ENCODE results near the gene APRT. TPM values are rescaled to one million over a fixed set of nuclear protein-coding genes. Genes with fewer than 3 reads are reported as not detected.
"Not testable (repeated sequence)": the region's sequence is repeated elsewhere in the genome, so short reads cannot be mapped to it uniquely, and the experiment has no call there.

Gene APRT
- total RNA-seq, 1 donor from 2014 or later = 46.6 TPM

DNA sequence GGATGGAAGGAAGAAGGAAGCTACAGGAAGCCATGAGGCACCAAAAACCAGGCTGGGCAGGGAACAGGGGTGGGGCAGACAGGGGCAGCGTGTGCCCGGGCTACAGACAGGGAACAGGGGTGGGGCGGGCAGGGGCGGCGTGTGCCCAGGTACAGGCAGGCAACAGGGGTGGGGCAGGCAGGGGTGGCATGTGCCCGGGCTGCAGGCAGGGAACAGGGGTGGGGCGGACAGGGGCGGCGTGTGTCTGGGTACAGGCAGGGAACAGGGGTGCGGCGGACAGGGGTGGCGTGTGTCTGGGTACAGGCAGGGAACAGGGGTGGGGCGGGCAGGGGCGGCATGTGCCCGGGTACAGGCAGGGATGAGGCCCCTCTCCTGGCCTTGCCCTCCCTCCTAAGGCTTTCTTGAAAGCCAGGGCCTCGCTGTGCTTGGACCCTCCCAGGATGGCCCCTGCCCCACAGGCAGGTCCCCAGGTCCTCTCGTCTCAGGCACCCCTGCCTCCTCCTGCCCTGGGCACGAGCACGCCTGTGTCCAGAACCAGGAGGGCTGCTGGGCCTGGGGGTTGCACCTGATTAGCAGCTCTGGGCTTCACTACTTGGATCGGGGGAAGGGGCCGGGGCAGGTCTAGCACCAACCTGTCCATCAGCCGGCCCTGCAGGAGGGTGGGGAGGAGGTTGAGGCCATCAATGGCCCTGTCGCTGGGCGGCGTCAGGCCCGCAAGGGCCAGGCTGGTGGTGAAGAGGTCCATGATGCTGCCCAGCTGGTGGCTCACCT, 14.5 kb upstream of the APRT start:
- intact Hi-C loops (cut with DNase I) = no loop called here
- DNase-seq (ENCODE audit: low spot score) = no peak

- no peak for DNase-seq (ENCODE audit: low spot score)
- intact Hi-C loops (cut with DNase I) = no loop called here
These were observed 13.4 kb upstream of the APRT start for GRCh38 chr16:88825146-88825545.

GRCh38 chr16:88824256-88825077, 12.7 kb upstream of the APRT start:
- intact Hi-C loops (cut with DNase I) = no loop called here
- no peak for DNase-seq (ENCODE audit: low spot score)

GRCh38 chr16:88823646-88824045, 11.9 kb upstream of the APRT start:
- DNase-seq (ENCODE audit: low spot score); intact Hi-C loops (cut with DNase I): not testable (repeated sequence)

GRCh38 chr16:88822281-88823040, 10.7 kb upstream of the APRT start:
- intact Hi-C loops (cut with DNase I) = no loop called here
- DNase-seq (ENCODE audit: low spot score) = no peak

DNA sequence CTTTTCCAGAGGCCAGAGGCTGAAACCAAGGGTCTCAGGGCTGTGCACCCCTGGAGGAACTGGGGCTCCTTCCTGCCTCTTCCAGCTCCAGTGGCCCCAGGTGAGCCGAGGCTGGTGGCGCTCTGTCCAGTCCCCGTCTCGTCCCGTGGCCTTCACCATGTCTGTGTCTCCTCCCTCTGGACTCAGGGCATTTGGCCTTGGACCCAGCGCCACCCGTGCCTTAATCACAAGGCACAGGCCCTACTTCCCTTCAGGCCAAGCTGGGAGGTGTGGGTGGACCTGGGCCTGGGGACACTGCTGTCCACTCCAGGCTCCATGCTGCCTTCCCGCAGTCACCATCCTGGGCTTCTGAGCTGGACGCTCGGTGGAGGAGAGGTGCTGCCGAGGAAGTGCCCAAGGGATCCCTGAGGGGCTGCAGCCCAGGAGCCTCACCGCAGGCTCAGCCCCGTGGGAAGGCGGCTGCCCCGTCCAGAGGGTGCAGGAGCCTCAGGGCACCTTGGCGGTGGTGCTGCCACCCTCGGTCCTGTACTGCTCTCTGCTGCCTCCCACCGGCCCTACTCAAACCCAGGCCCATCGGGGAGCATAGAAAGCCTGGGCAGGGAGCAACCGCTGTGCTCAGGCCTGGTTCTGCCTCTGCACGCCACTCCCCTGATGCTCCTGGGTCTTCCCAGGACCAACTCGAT, 9.6 kb upstream of the APRT start:
- intact Hi-C loops (cut with DNase I) = no loop called here
- DNase-seq (ENCODE audit: low spot score) = no peak

DNA sequence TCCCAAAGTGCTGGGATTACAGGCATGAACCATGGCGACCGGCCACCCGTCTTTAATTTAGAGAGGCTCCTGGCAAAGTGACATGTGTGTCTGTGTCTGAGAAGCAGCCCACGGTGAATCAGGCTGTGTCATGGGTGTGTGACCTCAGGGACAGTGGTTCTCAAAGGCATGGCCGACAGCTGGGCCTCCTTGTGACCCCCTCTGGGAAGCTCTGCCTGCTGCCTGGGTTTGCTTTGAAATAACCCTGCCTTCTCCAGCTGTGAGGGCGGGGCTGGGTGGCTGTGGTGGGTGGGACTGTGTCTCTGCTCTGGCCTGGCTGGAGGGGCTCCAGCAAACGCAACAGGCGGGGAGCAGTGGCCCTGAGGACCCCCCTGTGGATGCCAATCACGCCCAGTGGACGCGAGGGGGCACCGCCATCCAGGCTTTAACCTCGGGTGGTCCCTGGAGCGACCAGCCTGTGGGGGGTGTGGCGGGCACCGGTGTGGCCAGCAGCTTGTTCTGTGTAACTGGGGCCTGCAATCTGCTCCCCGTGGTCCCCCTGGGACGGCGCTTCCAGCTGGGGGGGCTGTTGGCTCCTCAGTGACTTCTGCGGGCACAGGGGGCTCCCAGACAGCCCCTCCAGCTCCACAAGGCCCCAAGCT, 8.8 kb upstream of the APRT start:
- intact Hi-C loops (cut with DNase I) = no loop called here
- DNase-seq (ENCODE audit: low spot score) = no peak

DNA sequence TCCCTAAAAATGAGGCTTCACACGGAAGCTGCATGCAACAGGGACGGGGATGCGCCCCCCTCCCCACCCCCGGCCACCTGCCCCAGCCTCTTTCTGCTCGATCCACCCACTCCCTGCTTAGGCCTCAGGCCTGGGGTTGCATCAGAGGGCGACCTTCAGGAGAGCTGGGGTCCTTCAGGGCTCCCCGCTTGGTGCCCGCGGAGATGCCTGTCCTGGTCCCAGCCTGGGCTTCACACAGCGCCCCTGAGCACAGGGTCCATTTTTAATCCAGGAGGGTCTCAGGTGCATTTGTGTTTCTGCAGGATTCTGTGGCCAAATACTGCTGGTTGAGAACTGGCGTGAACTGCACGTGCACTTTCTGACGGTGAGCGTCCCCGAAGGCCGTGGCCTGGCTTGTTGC, 7.4 kb upstream of the APRT start:
- intact Hi-C loops (cut with DNase I) = no loop called here
- no peak for DNase-seq (ENCODE audit: low spot score)

DNA sequence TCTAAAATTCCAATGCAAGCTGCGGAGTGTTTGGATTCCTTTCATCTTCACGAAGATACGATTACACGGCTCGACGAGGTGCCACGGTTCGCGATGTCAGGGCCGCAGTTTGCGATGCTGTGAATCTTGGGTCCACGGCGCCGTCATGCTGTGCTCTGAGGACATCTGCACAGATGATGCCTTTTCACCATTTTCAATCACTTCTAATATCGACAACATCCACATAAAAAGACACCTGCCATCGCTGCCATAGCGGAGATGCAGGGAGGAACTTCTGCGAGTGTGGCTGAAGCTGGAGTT, 6.8 kb upstream of the APRT start:
- intact Hi-C loops (cut with DNase I) = no loop called here
- DNase-seq (ENCODE audit: low spot score) = no peak

DNA sequence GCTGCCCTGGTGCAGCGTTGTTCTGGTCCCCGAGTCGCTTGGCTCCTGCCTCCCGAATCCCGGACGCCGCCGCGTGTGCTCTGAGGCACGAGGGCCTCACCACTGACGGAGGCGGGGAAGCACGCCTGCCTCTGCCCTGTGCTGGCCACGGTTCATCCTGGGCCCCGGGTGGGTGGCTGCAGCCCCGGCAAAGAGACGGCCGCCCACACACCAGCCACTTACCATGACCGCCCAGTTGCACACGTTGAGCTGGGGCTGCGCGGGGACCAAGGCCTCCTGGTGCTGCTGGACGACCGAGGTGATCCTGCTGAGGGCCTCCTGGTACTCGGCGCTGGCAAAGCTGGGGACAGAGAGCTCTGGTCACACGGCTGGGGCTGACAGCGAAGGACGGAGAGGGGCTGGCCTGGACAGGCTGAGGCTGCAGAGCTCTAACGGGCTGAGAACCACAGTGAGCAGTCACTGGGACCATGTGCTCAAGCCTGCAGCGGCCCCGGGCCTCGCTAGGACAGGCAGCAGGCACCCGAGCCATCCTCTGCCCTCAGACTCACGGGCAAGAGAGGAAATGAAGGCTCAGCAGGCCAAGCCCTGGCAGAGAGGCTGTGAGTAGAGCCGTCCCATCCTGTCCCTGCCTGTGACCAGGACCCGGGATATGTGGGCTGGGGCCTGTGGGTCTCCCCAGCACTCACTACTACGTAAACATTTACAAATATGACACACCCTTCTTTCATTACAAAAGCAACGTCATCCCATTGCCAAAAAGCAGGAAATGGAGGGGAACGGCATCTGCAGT, 6.3 kb upstream of the APRT start:
- intact Hi-C loops (cut with DNase I) = no loop called here
- no peak for DNase-seq (ENCODE audit: low spot score)

- DNase-seq (ENCODE audit: low spot score) = no peak
- intact Hi-C loops (cut with DNase I) = no loop called here
These were observed 5.2 kb upstream of the APRT start for GRCh38 chr16:88816736-88817535.

DNA sequence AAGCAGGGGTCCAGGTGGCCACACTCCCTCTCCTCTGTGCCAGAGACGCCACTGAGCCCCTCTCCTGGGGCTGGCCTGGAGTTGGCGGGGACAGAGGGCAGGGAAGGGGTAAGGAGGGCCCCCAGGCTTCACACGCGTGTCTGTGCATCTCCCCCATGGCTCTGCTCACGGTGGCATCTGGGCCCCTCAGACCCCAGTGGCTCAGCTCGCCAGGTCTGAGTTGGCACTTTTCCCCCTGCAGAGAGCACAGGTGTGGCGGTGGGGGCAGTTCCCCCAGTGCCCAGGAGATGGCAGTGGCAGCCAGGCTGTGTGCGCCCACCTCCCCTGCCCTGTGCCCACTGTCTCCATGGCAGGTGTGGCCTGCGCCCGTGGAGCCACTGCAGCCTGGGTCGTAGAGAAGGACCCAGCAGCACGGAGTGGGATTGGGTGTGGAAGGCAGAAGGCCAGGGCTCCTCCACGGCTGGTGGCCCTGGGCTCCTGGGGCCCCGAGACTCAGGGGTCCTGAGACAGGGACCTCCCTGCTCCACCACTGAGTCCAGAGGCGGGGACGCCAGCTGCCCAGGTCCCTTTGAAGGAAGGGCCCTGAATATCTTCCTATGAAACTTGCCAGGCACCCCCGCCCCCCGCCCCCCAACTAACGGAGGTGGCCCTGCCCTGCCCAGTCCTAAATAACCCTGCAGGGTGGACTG, 4.3 kb upstream of the APRT start:
- intact Hi-C loops (cut with DNase I) = no loop called here
- DNase-seq (ENCODE audit: low spot score) = no peak

DNA sequence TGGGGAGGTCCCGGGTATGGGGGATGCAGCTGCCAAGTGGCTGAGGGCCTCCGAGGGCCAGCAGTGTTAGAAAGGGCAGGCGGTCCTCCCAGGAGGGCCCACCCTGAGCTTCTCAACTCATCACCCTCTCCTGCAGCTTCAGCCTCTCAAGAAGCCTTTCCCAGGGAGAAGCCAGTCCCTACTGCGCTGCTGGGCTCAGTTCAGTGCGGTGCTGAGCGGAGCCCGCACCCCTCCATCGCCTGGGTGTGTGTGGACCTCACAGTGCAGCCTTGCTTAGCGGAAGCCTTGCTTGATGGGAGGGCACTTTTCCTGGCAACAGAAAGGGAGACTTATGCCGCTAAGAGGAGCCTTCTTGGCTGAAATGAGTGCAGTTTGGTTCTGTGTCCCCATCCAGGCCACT, 3.5 kb upstream of the APRT start:
- no peak for DNase-seq (ENCODE audit: low spot score)
- intact Hi-C loops (cut with DNase I) = no loop called here

DNA sequence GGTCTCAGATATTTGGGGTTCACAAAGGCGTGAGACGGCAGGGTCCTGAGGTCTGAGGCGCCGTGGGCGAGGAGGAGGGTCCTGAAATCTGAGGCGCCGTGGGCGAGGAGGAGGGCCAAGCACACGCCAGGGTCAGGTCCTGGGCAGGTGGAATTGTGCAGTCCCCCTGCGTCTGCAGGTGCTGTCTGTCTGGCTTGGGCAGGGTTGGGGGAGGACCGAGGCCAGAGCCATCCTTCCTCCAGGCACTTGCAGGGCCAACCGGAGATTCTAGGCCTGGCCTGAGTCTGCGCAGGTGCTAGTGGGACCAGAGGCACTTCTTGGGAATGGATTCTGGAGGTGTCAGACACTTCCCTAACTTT, 2.4 kb upstream of the APRT start:
- no peak for DNase-seq (ENCODE audit: low spot score)
- intact Hi-C loops (cut with DNase I) = loop anchor here (5.0 kb wide), 2 partner anchors 353 to 403 kb away; partner anchors contain the start of gene ZNF778

DNA sequence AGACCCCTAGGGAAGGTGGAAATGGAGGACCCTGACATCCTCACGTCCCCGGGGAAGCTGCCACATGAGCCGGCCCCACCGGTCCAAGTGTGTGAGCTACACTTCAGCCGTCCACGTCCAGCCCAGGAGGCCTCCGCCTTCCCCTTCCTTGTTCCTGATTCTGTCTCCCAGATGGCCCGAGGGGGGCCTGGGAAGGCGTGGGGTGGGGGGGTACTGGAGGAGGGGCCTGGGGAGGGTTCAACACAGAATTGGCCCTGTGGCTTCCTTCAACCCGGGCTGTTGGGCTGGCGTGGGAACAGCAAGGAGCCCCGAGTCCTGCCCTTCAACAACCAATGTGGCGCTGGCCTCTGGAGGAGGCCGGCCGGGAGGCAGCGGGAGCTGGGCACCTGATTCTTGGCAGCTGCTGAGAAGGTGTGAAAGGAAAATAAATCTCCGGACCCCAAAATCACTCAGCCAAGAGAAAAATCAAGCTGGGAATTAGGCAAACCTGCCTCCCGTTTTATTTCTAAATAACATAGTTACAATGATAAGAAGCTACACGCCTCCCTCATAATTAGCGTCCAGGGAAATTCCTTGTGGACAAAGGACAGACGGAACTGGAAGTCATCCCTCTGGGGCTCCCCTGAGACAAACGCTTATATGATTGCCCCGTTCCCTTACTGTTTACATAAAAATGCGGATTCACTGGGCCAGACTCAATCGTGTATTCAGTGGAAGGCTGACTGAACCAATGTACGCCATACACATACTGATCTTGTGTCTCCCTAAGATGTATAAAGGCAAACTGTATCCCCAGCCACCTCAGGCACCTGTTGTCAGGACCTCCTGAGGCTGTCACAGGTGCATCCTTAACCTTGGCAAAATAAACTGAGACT, 1.8 kb upstream of the APRT start:
- intact Hi-C loops (cut with DNase I) = loop anchor here (2.0 to 5.0 kb wide), 3 partner anchors 43 to 404 kb away; partner anchors contain the start of genes GALNS, TRAPPC2L and ZNF778
- no peak for DNase-seq (ENCODE audit: low spot score)

Measured in cardiac septum (tissue), 1 donor.